HG02938 (cell line): ENCODE data around the gene MTOR.
A peak's percentile ranks its signal among the peaks of the same experiment; 100 is the strongest.

ENCODE experiments used
- ATAC-seq: cut with Tn5 transposase; IDR thresholded peaks from one replicate; pipeline ENCODE4 v1.9.1; 2021; ENCODE audit warnings: mild to moderate bottlenecking, moderate library complexity; ENCODE audit not compliant: unreplicated experiment

MTOR gene

GRCh38 chr1:11227106-11228077 lies 35.0 kb downstream of the MTOR start:
- peak; percentile 62 for ATAC-seq

GRCh38 chr1:11216074-11216473 lies 46.3 kb downstream of the MTOR start:
- ATAC-seq = no peak

GRCh38 chr1:11215381-11216005 lies 46.9 kb downstream of the MTOR start:
- ATAC-seq = no peak

GRCh38 chr1:11214698-11215380 lies 47.5 kb downstream of the MTOR start:
- no peak for ATAC-seq

- ATAC-seq = no peak
Measured at GRCh38 chr1:11211925-11212587, 50.3 kb downstream of the MTOR start.

GRCh38 chr1:11211461-11211860 lies 50.9 kb downstream of the MTOR start:
- ATAC-seq = no peak

- ATAC-seq = no peak
Measured at GRCh38 chr1:11207898-11208611, 54.3 kb downstream of the MTOR start.

GRCh38 chr1:11204396-11205190 lies 57.8 kb downstream of the MTOR start:
- ATAC-seq = no peak

GRCh38 chr1:11198851-11199594 lies 63.3 kb downstream of the MTOR start:
- ATAC-seq = no peak

- ATAC-seq = no peak
Measured at GRCh38 chr1:11198257-11198656, 64.1 kb downstream of the MTOR start.

GRCh38 chr1:11197359-11197758 lies 65.0 kb downstream of the MTOR start:
- no peak for ATAC-seq

GRCh38 chr1:11196945-11197344 lies 65.4 kb downstream of the MTOR start:
- no peak for ATAC-seq

- no peak for ATAC-seq
Measured at GRCh38 chr1:11194407-11195176, 67.8 kb downstream of the MTOR start.

- ATAC-seq = no peak
Measured at GRCh38 chr1:11193376-11193775, 69.0 kb downstream of the MTOR start.

- no peak for ATAC-seq
Measured at GRCh38 chr1:11188858-11189451, 73.4 kb downstream of the MTOR start, which contains the start of gene ANGPTL7. ANGPTL7 (plus strand) TSS chr1:11189355; CDS start chr1:11189580, 225 bp downstream.

- ATAC-seq = no peak
Measured at GRCh38 chr1:11188381-11188780, 74.0 kb downstream of the MTOR start.

- ATAC-seq = no peak
Measured at GRCh38 chr1:11187931-11188330, 74.4 kb downstream of the MTOR start.

GRCh38 chr1:11187494-11187893 lies 74.9 kb downstream of the MTOR start:
- ATAC-seq = no peak
